T-helper 22 cell (primary cell): Measurements from ENCODE around the gene INA.
A peak's percentile ranks its signal among the peaks of the same experiment; 100 is the strongest.
"Not testable (repeated sequence)": the region's sequence is repeated elsewhere in the genome, so short reads cannot be mapped to it uniquely, and the experiment has no call there.

Experiments
- DNase-seq: peaks from one replicate; pipeline ENCODE4 v3.0.0-alpha.2; 2020; ENCODE audit warnings: low read depth

The INA gene

DNA sequence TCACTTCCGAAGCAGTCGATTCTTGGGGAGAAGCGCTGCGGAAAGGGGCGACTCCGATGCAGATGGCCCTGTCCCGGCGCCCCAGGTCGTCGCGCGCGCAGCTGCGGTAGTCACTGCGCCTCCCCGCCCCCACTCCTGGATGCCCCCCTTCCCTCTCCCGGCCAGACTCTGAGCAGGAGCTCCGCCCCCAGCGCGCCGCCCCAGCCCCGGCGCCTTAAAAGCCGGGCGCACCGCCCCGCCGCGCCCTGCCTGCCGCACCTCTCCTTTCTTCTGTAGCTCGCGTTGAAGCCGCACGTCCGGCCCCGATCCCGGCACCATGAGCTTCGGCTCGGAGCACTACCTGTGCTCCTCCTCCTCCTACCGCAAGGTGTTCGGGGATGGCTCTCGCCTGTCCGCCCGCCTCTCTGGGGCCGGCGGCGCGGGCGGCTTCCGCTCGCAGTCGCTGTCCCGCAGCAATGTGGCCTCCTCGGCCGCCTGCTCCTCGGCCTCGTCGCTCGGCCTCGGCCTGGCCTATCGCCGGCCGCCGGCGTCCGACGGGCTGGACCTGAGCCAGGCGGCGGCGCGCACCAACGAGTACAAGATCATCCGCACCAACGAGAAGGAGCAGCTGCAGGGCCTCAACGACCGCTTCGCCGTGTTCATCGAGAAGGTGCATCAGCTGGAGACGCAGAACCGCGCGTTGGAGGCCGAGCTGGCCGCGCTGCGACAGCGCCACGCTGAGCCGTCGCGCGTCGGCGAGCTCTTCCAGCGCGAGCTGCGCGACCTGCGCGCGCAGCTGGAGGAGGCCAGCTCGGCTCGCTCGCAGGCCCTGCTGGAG lies at the start of gene INA:
TSS of gene INA (plus strand) at position 243 of the 817 bp plus-strand sequence. CDS start at position 317, 74 bp downstream.
- DNase-seq = no peak

DNA sequence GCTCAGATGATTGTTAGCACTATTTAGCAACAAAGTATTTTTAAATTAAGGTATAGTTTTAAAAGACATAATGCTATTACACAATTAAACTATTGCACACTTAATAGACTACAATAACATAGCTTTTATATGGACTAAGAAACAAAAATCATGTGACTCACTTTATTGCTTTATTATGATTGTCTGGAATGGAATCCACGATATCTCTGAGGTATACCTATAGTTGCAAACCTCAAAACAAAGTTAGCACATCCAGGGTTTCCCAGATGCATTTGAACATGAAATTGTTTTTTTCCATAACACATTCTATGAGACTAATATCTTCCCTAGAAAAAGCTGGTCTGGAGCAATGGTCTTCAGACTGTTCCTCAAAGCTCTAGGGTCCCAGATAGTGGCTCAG lies 49.5 kb upstream of the INA start:
- no peak for DNase-seq

DNA sequence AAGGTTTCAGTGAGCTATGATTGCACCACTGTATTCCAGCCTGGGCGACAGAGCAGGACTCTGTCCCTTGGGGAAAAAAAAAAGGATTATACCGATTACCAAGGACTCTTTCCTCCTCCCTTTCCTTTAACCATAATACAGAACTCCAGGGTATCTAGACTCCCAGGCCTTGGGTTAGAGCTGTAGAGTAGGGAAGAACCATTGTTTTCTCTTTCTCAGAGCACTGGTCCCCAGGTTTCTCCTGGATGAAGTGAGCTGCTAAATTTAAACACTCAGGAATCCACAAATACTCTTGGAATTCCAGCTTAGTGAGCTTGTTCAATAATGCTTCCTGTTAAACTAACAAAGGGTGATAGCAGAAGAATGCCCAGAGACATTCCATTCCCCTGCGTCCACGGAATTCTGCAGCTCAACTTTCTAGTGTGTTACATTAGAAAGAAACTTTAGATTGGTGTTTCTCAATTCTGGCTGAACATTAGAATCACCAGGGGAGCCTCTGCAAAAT lies 45.8 kb upstream of the INA start:
- no peak for DNase-seq

DNA sequence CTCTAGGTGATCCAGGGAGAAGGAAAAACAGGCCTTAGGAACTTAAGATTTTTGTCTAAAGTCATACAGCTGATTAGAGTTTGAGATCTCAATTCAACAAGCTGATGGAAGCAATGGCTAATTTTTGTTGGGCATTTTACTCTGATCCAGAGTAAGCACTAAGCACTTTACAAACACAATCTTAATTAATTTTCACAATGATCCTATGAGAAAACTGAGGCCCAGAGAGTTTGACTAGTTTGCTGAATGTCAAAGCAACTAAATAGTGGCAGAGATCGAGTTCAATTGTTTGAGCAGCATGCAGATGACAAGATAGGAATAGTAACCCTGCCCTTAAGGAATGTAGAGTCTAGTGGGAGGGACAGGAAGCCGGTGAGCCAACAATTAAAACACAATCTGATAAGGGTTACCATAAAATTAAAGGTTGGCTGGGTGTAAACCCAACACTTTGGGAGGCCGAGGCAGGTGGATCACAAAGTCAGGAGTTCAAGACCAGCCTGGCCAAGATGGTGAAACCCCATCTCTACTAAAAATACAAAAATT lies 44.7 kb upstream of the INA start:
- no peak for DNase-seq

DNA sequence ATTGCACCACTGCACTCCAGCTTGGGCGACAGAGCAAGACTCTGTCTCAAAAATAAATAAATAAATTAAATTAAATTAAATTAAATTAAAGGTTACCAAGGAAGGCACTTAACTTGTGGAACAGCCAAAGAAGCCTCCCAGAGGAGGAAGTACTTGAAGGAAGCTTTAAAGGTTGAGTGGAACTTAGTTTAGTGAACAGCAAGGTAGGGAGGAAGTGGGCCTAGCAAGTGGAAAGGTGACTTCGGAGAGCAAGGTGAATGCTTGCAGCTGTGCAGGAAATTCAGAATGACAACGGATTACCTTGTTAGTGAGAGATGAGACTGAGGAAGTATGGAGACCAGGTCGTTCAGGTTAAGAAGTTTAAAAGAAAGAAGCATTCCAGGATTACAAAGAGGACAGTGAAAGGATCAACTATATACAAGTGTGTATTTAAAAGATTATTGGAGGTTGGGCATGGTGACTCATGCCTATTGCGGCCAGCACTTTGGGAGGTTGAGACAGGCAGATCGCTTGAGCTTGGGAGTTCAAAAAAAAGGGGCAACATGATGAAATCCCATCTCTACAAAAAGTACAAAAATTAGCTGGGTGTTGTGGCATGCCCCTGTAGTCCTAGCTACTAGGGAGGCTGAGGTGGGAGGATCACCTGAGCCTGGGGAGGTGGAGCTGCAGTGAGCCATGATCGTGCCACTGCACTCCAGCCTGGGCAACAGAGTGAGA lies 44.0 kb upstream of the INA start:
- DNase-seq = no peak

DNA sequence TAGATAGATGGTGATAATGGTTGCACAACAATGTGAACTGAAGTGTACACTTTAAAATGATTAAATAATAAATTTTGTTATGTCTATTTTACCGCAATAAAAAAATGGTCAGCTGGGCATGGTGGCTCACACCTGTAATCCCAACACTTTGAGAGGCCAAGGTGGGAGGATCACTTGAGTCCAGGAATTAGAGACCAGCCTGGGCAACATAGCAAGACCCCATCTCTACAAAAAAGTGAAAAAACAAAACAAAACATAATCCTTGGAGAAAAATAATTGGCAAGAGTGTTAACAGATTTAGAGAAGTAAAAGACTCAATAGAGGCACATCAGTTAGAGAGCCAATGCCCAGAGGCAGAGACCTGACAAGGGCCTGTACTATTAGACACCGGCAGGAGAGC lies 41.2 kb upstream of the INA start:
- no peak for DNase-seq

DNA sequence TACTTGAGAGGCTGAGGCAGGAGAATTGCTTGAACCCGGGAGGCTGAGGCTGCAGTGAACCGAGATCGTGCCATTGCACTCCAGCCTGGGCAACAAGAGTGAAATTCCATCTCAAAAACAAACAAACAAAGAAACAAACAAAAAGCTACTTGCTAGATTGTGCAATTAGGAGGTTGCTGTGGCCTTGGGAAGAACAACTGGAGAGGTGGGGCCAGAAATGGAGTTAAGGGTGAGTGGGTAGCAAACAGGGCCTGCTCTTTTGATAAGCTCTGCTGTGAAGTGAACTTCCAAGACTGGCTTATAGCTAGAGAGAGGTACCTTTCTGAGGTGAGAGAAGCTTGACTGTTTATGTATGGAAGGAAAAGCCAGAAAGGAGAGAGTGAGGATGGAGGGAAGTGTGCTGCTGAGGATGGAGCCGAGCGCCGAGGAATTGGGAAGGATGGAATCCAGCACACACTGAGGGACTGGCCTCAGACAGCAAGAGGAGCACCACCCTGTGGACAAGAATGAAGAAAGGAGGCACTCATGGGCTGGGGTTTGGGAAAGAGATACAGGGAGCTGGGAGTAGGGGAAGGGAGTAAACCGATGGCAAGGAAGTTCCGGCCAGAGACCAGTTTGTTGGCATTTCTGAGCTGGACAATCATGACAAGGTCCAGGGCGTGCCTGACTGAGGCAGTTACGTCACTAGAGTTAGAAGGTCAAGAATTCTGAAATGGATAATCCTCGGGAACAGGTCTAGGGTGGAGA lies 38.3 kb upstream of the INA start:
- DNase-seq = no peak

DNA sequence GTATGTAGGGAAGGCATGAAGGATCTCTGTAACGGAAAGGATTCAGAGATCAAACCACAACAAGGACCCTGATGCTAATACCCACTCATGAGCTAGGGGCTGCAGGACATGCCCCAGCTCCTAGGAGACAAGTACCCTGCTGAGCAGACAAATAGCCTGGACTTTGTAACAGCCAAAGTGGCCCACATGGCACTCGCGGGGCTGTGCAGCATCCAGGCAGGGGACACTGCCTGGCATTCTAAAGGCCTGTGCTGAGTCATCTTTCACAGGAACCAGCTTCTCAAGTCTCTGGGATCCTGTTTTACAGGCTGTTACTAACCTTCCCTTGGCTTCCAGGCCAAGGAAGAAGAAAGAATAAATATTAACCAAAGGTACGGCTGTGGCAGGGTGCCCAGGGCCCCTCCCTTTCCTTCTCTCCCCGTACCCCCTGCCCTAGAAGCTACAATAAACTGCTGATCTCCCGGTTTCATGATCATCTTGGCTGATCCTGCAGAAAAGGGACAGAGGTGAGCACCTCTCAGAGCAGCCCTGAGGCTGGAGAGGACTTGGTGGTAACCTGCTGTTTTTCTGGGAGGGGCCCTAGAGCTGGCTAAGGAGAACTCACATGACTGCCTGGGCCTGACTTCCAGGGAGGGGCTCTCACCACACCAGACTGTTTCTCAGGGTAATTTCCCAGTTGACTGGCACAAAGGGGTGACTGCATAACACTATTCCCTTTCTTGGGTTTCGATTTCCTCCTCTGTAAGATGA lies 35.5 kb upstream of the INA start:
- no peak for DNase-seq

DNA sequence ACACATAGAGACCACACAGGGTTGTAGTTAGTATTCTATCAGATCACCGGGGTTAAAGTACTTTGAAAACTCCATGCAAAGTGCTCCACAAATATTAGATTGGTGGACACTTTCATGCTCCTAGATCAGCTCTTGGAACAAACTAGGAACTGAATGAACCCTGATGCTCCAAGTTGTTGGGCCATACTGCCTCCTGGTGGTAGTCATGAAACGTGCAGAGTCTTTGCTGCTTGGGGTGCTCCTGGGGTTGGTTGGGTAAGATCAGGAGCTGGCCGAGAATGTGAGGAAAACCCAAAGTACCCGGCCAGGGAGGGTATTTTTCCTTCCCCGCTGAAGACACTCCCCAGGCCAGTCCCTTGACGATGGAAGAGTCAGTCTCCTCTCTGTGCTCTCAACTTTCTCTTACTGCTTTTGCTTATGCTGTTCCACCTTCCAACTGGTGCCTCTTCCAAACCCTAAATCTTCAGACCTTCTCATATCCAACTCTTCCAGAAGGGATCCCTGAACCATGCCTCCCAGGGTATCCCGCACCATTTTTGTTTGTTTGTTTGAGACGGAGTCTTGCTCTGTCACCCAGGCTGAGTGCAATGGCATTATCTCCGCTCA lies 32.2 kb upstream of the INA start:
- DNase-seq = peak; percentile 17

DNA sequence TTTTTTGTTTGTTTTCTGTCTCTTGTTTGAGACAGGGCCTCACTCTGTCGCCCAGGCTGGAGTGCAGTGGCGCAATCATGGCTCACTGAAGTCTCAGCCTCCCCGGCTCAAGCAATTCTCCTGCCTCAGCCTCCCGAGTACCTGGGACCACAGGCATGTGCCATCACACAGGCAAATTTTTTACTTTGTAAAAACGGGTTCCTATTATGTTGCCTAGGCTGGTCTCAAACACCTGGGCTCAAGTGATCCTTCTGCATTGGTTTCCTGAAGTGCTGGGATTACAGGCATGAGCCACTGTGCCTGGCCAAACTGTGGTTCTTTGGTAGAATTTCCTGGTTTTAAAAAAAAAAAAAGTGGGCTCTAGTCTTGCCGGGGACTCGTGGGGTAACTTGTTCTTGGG lies 31.4 kb upstream of the INA start, which contains the start of gene RPEL1:
TSS of gene RPEL1 (plus strand) at position 301 of the 400 bp plus-strand sequence. CDS start 110 bp downstream, outside the sequence.
- not testable (repeated sequence) for DNase-seq

DNA sequence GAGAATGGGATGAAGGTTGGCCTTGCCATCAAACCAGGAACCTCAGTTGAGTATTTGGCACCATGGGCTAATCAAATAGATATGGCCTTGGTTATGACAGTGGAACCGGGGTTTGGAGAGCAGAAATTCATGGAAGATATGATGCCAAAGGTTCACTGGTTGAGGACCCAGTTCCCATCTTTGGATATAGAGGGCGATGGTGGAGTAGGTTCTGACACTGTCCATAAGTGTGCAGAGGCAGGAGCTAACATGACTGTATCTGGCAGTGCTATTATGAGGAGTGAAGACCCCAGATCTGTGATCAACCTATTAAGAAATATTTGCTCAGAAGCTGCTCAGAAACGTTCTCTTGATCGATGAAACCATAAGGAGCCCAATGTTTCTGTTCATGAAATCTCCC lies 30.6 kb upstream of the INA start:
- no peak for DNase-seq

DNA sequence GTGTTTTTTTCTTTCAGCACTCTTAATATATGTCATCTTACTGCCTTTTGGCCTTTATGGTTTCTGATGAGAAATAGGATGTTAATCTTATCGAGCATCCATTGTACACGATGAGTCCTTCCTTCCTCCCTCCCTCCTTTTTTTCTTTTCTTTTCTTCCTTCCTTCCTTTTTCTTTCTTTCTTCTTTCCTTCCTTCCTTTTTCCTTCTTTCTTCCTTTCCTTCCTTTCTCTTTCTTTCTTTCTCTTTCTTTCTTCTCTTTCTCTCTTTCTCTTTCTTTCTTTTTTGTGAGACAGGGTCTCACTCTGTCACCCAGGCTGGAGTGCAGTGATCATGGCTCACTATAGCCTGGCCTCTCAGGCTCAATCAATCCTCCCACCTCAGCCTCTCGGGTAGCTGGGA lies 22.8 kb upstream of the INA start:
- DNase-seq = no peak

DNA sequence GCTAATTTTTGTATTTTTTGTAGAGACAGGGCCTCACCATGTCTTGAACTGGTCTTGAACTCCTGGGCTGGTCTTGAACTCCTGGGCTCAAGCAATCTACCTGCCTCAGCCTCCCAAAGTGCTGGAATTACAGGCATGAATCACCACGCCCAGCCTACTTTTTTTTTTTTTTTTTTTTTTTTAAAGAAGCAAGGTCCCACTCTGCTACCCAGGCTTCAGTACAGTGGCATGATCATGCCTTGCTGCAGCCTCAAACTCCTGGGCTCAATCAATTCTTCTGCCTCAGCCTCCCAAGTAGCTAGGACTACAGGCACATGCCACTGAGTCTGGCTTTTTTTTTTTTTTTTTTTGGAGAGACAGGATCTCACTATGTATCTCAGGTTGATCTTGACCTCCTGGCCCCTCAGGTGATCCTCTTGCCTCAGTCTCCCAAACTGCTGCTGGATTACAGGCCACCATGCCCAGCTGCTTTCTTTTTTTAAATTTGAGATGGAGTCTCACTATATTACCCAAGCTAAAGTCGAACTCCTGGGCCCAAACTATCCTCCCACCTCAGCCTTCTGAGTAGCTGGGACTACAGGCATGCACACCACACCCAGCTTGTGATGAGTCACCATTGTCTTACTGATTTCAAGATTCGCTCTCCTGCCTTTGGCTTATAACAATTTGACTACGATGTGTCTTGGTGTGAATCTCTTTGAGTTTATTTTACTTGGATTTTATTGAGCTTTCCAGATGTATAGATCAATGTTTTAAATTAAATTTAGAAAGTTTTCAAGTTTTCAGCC lies 22.2 kb upstream of the INA start:
- DNase-seq = no peak

DNA sequence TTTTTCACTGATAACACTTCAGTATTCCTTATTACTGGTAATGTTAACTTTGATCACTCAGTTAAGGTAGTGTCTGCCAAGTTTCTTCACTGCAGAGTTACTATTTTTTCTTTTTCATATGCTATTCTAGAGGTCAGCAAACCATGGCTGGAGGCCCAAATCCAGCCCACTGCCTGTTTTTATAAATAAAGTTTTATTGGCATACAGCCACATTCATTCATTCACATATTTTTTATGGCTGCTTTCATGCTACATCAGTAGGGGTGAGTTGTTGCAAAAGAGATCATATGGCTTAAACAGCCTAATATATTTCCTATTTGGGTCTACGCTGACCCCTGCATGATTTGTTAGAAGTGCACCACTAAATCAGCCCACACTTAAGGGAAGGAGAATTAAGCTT lies 20.3 kb upstream of the INA start:
- no peak for DNase-seq

DNA sequence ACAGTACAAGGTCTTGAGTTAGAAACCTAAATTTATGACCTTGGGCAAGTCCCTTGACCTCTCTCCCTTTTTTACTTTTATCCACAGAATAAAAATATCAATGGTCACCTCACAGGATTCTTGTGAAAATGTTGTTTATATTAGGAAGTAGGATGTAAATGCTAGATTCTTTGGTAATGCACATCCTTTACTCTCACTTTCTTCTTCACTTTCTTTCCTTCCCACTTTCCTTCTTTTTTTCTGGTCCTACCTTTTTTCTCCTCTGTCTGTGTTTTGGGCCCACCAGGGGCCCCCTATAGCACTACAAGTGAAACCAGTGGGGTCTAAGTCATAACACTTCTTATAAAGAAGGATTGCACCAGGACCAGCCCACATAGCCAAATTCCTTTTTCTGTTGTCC lies 19.1 kb upstream of the INA start:
- no peak for DNase-seq

DNA sequence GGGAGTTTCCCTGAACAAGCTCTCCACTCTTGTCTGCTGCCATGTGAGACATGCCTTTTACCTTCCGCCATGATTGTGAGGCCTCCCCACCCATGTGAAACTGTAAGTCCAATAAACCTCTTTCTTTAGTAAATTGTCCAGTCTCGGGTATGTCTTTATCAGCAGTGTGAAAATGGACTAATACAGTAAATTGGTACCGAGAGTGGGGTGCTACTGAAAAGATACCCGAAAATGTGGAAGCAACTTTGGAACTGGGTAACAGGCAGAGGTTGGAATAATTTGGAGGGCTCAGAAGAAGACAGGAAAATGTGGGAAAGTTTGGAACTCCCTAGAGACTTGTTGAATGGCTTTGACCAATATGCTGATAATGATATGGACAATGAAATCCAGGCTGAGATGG lies 18.0 kb upstream of the INA start:
- DNase-seq = not testable (repeated sequence)

DNA sequence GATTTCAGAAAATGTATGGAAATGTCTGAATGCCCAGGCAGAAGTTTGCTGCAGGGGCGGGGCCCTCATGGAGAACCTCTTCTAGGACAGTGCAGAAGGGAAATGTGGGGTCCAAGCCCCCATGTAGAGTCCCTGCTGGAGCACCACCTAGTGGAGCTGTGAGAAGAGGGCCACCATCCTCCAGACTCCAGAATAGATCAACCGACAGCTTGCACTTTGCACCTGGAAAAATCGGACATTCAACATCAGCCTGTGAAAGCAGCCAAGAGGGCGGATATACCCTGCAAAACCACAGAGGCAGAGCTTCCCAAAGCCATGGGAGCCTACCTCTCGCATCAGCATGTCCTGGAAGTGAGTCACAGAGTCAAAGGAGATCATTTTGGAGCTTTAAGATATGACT lies 16.9 kb upstream of the INA start:
- no peak for DNase-seq

DNA sequence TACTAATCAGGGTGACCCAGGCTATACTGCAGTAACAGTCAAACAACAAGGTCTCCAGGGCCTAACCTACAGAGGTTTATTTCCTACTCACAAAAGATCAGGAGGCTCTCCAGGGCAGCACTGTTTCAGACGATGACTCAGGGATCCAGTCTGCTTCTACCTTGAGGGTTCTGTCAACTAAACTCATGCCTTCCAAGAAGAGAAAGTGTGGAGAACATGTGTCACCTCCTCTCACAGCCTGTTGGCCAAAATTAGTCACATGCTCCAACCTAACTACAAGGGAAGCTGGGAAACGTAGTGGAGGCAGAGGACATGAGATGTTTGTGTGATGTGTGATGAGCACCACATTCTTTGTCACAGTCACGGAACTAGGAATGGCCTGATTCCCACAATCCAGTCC lies 14.7 kb upstream of the INA start:
- no peak for DNase-seq

DNA sequence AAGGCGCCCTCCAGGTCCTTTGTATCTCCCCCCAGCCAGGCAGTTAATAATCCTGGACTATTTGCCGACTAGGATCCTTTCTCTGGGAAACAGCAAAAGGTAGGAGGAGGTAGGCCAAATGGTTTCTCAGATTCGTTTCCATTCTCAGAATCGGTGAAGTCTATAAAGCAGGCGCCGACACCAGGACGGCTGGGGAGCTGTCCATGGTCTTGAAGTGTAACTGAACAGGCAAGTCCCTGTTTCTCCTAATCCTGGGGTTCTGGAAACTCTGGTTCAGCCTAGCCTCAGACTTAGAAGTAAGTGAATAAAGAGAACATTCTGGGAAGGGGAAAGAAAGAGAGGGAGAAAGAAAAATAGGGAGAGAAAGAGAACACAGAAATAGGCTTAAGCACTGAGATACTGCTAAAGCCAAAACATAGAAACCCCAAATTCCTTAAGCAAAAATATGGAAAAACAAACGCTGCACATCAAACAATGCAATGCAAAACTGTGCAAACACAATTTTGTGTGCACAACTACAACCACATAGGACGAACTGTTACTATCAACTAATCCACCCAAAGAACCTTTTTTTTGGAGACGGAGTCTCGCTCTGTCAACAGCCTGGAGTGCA lies 11.1 kb upstream of the INA start:
- DNase-seq = no peak

DNA sequence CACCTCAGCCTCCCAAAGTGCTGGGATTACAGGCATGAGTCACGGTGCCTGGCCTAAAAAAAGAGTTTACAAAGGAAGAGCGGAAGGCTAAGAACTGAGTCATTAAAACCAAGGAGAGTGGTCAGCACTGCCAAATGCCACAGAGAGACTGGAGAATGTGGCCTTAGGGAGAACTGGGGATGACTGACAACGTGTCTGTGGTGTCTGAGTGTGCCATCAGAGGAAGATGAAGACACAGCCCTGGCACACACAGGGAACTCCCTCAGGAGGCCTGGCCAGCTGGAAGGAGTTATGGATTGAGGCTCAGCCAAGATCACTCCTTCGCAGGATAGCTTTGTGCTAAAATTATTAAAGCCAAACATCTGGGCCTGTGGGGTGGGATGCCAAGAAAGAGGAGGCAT lies 3.9 kb upstream of the INA start:
- no peak for DNase-seq
